Peyer's patch (tissue), 4 donors: ENCODE data around the gene GALR2. TPM values are rescaled to one million over a fixed set of nuclear protein-coding genes. Genes with fewer than 3 reads are reported as not detected.

Source experiments
- DNase-seq, 3 donors: peaks; one replicate each; pipeline ENCODE4 v3.0.0-alpha.2; 2017 to 2019
- H3K27ac ChIP-seq, 4 donors: fragments of 200-600 bp; sonication (generic); one replicate each; pipeline ENCODE4 v1.5.1; 2016 to 2019
- H3K27me3 ChIP-seq, 2 donors: fragments of 200-600 bp; sonication (generic); one replicate each; pipeline ENCODE4 v1.5.1; 2019
- H3K36me3 ChIP-seq, 3 donors: fragments of 200-600 bp; sonication (generic); one replicate each; pipeline ENCODE4 v1.5.1; 2016 to 2019
- H3K4me1 ChIP-seq, 4 donors: fragments of 200-600 bp; sonication (generic); one replicate each; pipeline ENCODE4 v1.5.1; 2016 to 2019
- H3K4me3 ChIP-seq, 4 donors: fragments of 200-600 bp; sonication (generic); 1 replicate in 3 of 4; 2 replicates in 1 of 4; pipeline ENCODE4 v1.5.1; 2016 to 2019; ENCODE audit warnings: mild to moderate bottlenecking in 1 of 4
- H3K9me3 ChIP-seq, 4 donors: fragments of 200-600 bp; sonication (generic); one replicate each; pipeline ENCODE4 v1.5.1; 2016 to 2019; ENCODE audit warnings: mild to moderate bottlenecking in 1 of 4
- POLR2A ChIP-seq, 2 donors: fragments of 450-650 bp; IDR thresholded peaks; one replicate each; pipeline ENCODE4 v1.5.1; 2017; ENCODE audit warnings: antibody characterized with exemption in 2 of 2, mild to moderate bottlenecking in 2 of 2, moderate library complexity in 2 of 2
- total RNA-seq, 4 donors: library from RNA; depleted of rRNA; stranded (reverse); fragments of >200 nt; gene quantifications; one replicate each; pipeline ENCODE4 v1.1.0, GENCODE V29; 2016
- TF ChIP-seq, protein P1 (sequence below), 6 experiments: fragments of 450-650 bp in 4 of 6; fragments of 200-600 bp in 2 of 6; sonication (generic) in 1 of 6; IDR thresholded peaks; one replicate each; pipeline ENCODE4 v1.5.1; 2017 to 2019; ENCODE audit warnings: antibody characterized with exemption in 6 of 6, mild to moderate bottlenecking in 3 of 6, moderate library complexity in 1 of 6

GALR2 gene
- total RNA-seq, 4 donors from 2014 or later = 0.95 TPM; not detected in 3

- H3K4me3 ChIP-seq = no peak overlapping the region
- no peaks in the 10 kb centered on the region for H3K27me3 ChIP-seq
- no peaks in the 10 kb centered on the region for H3K9me3 ChIP-seq
- H3K36me3 ChIP-seq = peaks cover 0 to 87% (median 0%) of the 10 kb centered on the region in 3 donors
- TF ChIP-seq POLR2A (IDR thresholded peaks at IDR 0.05) = no peak
- TF ChIP-seq, protein P1, sequence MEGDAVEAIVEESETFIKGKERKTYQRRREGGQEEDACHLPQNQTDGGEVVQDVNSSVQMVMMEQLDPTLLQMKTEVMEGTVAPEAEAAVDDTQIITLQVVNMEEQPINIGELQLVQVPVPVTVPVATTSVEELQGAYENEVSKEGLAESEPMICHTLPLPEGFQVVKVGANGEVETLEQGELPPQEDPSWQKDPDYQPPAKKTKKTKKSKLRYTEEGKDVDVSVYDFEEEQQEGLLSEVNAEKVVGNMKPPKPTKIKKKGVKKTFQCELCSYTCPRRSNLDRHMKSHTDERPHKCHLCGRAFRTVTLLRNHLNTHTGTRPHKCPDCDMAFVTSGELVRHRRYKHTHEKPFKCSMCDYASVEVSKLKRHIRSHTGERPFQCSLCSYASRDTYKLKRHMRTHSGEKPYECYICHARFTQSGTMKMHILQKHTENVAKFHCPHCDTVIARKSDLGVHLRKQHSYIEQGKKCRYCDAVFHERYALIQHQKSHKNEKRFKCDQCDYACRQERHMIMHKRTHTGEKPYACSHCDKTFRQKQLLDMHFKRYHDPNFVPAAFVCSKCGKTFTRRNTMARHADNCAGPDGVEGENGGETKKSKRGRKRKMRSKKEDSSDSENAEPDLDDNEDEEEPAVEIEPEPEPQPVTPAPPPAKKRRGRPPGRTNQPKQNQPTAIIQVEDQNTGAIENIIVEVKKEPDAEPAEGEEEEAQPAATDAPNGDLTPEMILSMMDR (IDR thresholded peaks at IDR 0.05) = no peak
- peaks cover 0 to 7% (median 0%) of the 10 kb centered on the region in 4 donors for H3K4me1 ChIP-seq
- no peak overlapping the region for H3K27ac ChIP-seq
- no peak for DNase-seq
Measured at GRCh38 chr17:76065775-76066174, 8.8 kb upstream of the GALR2 start.

DNA sequence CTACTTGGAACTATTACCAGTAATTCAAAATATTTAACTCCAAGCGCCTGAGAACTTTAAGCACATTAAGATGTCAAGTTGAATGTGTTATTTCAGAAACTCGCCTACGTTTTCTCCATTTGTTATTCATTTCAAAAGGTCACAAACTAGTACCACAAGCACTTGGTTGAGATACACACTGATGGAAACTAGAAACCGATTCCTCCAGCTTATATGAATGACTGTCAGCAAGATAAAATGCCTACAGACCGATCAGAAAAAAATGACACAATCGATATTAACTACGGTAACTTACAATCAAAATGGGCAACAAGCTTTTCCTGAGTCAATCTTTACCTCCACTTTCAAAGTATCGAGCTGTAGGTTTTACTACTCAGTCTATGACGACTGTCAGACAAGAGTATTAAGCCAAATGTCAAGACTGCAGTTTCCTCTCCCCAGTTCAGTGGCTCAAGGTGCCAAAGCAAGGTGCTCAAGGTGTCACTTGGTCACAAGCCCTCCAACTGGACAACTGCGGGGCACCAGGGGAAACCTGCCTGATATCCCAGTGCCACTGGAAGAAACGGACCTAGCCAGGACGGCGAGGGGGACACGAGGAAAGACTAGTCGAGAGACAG, 2.9 kb upstream of the GALR2 start:
- Histone ChIP-seq H3K36me3 (peaks cover 0 to 32% (median 0%) of the 10 kb centered on the region in 3 donors), H3K4me3 (peak overlapping the region; percentile 75 to 81 (median 79)), H3K4me1 (peaks cover 0 to 47% (median 11%) of the 10 kb centered on the region in 4 donors), H3K27ac (peak overlapping the region; percentile 54 to 85 (median 68)), H3K27me3 (peaks cover 0 to 28% of the 10 kb centered on the region in 2 donors), H3K9me3 (no peaks in the 10 kb centered on the region)
- DNase-seq = no peak
- TF ChIP-seq, protein P1 (IDR thresholded peaks at IDR 0.05) = no peak
- no peak for TF ChIP-seq POLR2A (IDR thresholded peaks at IDR 0.05)

DNA sequence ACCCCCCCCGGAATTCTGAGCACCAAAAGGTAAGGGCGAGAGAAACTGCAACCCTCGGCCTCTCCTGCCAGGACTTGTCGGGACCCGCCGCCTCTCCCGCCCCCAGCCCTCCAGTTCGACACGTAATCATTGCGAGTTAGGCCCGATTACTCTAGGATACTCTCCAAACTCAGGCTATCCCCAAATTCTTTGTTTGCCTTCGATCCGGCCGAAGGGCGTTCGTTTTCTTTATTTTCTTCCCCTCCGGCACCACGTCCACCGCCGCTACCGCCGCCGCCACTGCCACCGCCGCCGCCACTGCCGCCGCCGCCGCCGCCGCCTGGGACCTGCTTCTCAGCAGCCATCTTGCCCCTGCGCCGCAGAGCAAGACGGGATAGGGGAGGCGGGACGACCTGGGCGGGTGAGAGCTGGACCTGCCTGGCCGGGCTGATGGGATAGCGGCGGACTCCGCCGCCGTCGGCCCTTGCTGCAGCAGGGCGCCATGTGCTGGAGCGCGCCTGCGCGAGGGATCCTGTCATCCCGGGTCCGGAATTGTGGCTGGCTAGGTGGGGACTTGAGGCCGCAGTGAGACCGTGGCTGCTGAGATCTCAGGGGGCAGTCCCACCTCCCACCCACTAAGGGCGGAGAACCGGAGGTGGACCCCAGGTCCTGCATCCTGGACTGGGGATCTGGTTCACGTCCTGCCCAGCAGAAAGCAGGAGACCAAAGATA, 2.3 kb upstream of the GALR2 start, which contains the start of gene SRP68:
Gene SRP68 (minus strand): TSS at position 370 of the 711 bp plus-strand sequence. CDS start 26 bp downstream, at position 344.
- peak; percentile 41 to 59 for TF ChIP-seq POLR2A (IDR thresholded peaks at IDR 0.05)
- TF ChIP-seq, protein P1 (IDR thresholded peaks at IDR 0.05) = peak in 1 of 6 experiments; percentile 14
- peak within 1 kb of the TSS; percentile 54 to 85 (median 68) for H3K27ac ChIP-seq
- peak; percentile 91 to 96 (median 92) for DNase-seq
- H3K4me1 ChIP-seq = peaks cover 0 to 53% (median 14%) of the 10 kb centered on the region in 4 donors
- peaks cover 0 to 35% of the 10 kb centered on the region in 2 donors for H3K27me3 ChIP-seq
- H3K4me3 ChIP-seq = peak within 1 kb of the TSS; percentile 75 to 81 (median 79)
- H3K36me3 ChIP-seq = peaks cover 0 to 26% (median 0%) of the 10 kb centered on the region in 3 donors
- no peaks in the 10 kb centered on the region for H3K9me3 ChIP-seq

GRCh38 chr17:76075364-76076145, 974 bp downstream of the GALR2 start:
- no peak overlapping the region for H3K27ac ChIP-seq
- H3K36me3 ChIP-seq = no peaks in the 10 kb centered on the region
- peak overlapping the region in 2 of 4 donors; percentile 3 to 29 for H3K4me3 ChIP-seq
- peaks cover 0 to 59% (median 14%) of the 10 kb centered on the region in 4 donors for H3K4me1 ChIP-seq
- H3K27me3 ChIP-seq = peaks cover 0 to 47% of the 10 kb centered on the region in 2 donors
- no peak for TF ChIP-seq POLR2A (IDR thresholded peaks at IDR 0.05)
- TF ChIP-seq, protein P1 (IDR thresholded peaks at IDR 0.05) = no peak
- no peaks in the 10 kb centered on the region for H3K9me3 ChIP-seq
- no peak for DNase-seq

GRCh38 chr17:76076146-76076764, 1.7 kb downstream of the GALR2 start:
- H3K27me3 ChIP-seq = peaks cover 0 to 47% of the 10 kb centered on the region in 2 donors
- no peak overlapping the region for H3K27ac ChIP-seq
- TF ChIP-seq POLR2A (IDR thresholded peaks at IDR 0.05) = no peak
- TF ChIP-seq, protein P1 (IDR thresholded peaks at IDR 0.05) = no peak
- H3K4me3 ChIP-seq = peak overlapping the region in 2 of 4 donors; percentile 14 to 27
- H3K36me3 ChIP-seq = no peaks in the 10 kb centered on the region
- DNase-seq = no peak
- H3K4me1 ChIP-seq = peaks cover 0 to 52% (median 14%) of the 10 kb centered on the region in 4 donors
- no peaks in the 10 kb centered on the region for H3K9me3 ChIP-seq
